Peyer's patch (tissue), 4 donors: ENCODE data around the gene FGFR2.

Experiments
- POLR2A ChIP-seq, 2 donors: fragments of 450-650 bp; IDR thresholded peaks; one replicate each; pipeline ENCODE4 v1.5.1; 2017; ENCODE audit warnings: antibody characterized with exemption in 2 of 2, mild to moderate bottlenecking in 2 of 2, moderate library complexity in 2 of 2
- TF ChIP-seq, protein P1 (sequence below), 6 experiments: fragments of 450-650 bp in 4 of 6; fragments of 200-600 bp in 2 of 6; sonication (generic) in 1 of 6; IDR thresholded peaks; one replicate each; pipeline ENCODE4 v1.5.1; 2017 to 2019; ENCODE audit warnings: antibody characterized with exemption in 6 of 6, mild to moderate bottlenecking in 3 of 6, moderate library complexity in 1 of 6

DNA sequence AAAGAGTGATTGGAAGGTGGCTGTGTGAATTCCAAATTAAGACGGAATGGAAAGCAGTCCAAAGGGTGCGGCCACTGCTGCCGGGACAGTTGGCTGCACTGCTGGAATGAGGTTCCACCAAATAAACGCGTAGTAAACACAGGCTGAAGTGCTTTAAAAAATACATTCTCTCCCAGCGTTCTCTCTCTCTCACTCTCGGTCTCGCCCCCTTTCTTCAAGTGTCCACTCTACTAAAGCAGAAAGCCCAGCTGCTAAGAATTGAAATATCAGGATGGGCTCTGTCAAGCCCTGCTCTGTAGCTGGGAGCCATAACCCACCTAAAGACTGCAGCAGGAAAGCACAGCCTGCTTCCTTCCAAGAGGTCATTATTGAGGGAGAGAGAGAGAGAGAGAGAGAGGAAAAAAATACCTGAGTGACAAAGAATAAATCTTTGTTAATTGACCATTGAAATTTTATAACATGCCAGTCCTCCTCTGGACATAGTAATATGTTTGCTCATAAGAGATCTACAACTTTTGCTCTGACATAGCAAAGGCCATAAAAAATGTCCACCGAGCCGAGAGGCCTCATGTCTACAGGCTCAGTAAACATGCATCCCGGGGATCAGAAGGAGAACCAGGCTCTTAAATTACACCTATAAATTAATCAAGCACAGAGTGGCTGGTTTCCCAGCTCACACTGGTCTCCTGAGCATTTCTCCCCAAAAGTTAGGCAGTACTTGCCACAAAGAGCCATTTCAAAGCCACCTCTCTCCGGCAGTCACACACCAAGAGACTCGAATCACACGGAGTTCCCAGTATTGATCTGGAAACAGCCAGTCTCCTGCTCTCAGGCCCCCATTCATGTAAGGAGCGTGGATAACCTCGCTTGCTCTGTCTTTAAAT, 72.8 kb downstream of the FGFR2 start:
- TF ChIP-seq, protein P1, sequence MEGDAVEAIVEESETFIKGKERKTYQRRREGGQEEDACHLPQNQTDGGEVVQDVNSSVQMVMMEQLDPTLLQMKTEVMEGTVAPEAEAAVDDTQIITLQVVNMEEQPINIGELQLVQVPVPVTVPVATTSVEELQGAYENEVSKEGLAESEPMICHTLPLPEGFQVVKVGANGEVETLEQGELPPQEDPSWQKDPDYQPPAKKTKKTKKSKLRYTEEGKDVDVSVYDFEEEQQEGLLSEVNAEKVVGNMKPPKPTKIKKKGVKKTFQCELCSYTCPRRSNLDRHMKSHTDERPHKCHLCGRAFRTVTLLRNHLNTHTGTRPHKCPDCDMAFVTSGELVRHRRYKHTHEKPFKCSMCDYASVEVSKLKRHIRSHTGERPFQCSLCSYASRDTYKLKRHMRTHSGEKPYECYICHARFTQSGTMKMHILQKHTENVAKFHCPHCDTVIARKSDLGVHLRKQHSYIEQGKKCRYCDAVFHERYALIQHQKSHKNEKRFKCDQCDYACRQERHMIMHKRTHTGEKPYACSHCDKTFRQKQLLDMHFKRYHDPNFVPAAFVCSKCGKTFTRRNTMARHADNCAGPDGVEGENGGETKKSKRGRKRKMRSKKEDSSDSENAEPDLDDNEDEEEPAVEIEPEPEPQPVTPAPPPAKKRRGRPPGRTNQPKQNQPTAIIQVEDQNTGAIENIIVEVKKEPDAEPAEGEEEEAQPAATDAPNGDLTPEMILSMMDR (IDR thresholded peaks at IDR 0.05), result no peak
- no peak for TF ChIP-seq POLR2A (IDR thresholded peaks at IDR 0.05)
